GM18526 (cell line): Measurements from ENCODE around the gene RAB22A.

ENCODE experiments used
- POLR2A ChIP-seq: IDR thresholded peaks from 3 replicates; pipeline ENCODE4 v1.6.1; 2011; ENCODE audit not compliant: insufficient read length; ENCODE audit errors: extremely low read depth

RAB22A gene

GRCh38 chr20:58321205-58321604 is 11.7 kb downstream of the RAB22A start:
- TF ChIP-seq POLR2A: no peak

- no peak for TF ChIP-seq POLR2A
Observed at GRCh38 chr20:58322083-58322482, 12.6 kb downstream of the RAB22A start.

- no peak for TF ChIP-seq POLR2A
Observed at GRCh38 chr20:58325912-58326311, 16.4 kb downstream of the RAB22A start.

GRCh38 chr20:58327211-58327610 is 17.7 kb downstream of the RAB22A start:
- no peak for TF ChIP-seq POLR2A

- TF ChIP-seq POLR2A: no peak
Observed at GRCh38 chr20:58328836-58329235, 19.3 kb downstream of the RAB22A start.

- no peak for TF ChIP-seq POLR2A
Observed at GRCh38 chr20:58329711-58330110, 20.2 kb downstream of the RAB22A start.

GRCh38 chr20:58330249-58330648 is 20.7 kb downstream of the RAB22A start:
- no peak for TF ChIP-seq POLR2A

- TF ChIP-seq POLR2A: no peak
Observed at GRCh38 chr20:58330687-58331086, 21.2 kb downstream of the RAB22A start.

- TF ChIP-seq POLR2A: no peak
Observed at GRCh38 chr20:58331961-58332551, 22.5 kb downstream of the RAB22A start.

GRCh38 chr20:58339741-58340140 is 30.2 kb downstream of the RAB22A start:
- no peak for TF ChIP-seq POLR2A

- TF ChIP-seq POLR2A: no peak
Observed at GRCh38 chr20:58340151-58340550, 30.6 kb downstream of the RAB22A start.

GRCh38 chr20:58340853-58341252 is 31.3 kb downstream of the RAB22A start:
- no peak for TF ChIP-seq POLR2A

- no peak for TF ChIP-seq POLR2A
Observed at GRCh38 chr20:58342104-58342945, 32.8 kb downstream of the RAB22A start.

- TF ChIP-seq POLR2A: no peak
Observed at GRCh38 chr20:58344741-58345140, 35.2 kb downstream of the RAB22A start.

- no peak for TF ChIP-seq POLR2A
Observed at GRCh38 chr20:58349570-58349969, 40.1 kb downstream of the RAB22A start.

- no peak for TF ChIP-seq POLR2A
Observed at GRCh38 chr20:58352468-58352867, 43.0 kb downstream of the RAB22A start.

GRCh38 chr20:58359441-58359840 is 49.9 kb downstream of the RAB22A start:
- TF ChIP-seq POLR2A: no peak

- no peak for TF ChIP-seq POLR2A
Observed at GRCh38 chr20:58360936-58361335, 51.4 kb downstream of the RAB22A start.
